IMR-90 (cell line): ENCODE results near the gene NKX2-8. TPM values are rescaled to one million over a fixed set of nuclear protein-coding genes. Genes with fewer than 3 reads are reported as not detected.

Experiments used
- ATAC-seq: fragments of 200-7000 bp; cut with Tn5 transposase; 2 replicates; pipeline ENCODE4 v1.9.1; 2020; ENCODE audit warnings: low read depth, mild to moderate bottlenecking, moderate library complexity
- BruUV-seq: library from RNA; stranded (reverse); fragments of 400-500 nt; replicated peaks from 2 replicates; lab custom pipeline; 2021; lab: Mats Ljungman, UMichigan
- CTCF ChIA-PET: fragments of 300-600 bp; formaldehyde crosslinking; extraction: SDS; loops from one replicate; lab custom pipeline; 2021; ENCODE audit warnings: antibody characterized with exemption; lab: Yijun Ruan, JAX
- POLR2A ChIA-PET: fragments of 300-600 bp; sonication (Branson Sonifier 250); formaldehyde crosslinking; loops from one replicate; lab custom pipeline; 2022; ENCODE audit warnings: antibody characterized with exemption; ENCODE audit not compliant: unreplicated experiment; lab: Charles Lee
- DNase-seq: peaks from one replicate; pipeline ENCODE4 v3.0.0; 2013
- H2AFZ ChIP-seq: replicated peaks from 2 replicates; pipeline ENCODE3; 2013; ENCODE audit warnings: low read length, mild to moderate bottlenecking; ENCODE audit not compliant: poor library complexity
- H2AK5ac ChIP-seq: 2 replicates; pipeline ENCODE4 v1.6.1; 2013; ENCODE audit warnings: low read depth, low read length, inconsistent platforms
- H2AK9ac ChIP-seq: replicated peaks from 2 replicates; pipeline ENCODE3; 2013; ENCODE audit warnings: mild to moderate bottlenecking, low read depth, low read length, moderate library complexity; ENCODE audit not compliant: poor library complexity
- H2BK120ac ChIP-seq: 2 replicates; pipeline ENCODE4 v1.6.1; 2013; ENCODE audit warnings: low read depth, low read length, inconsistent platforms
- H2BK15ac ChIP-seq: 3 replicates; pipeline ENCODE4 v1.6.1; 2013; ENCODE audit warnings: low read depth, low read length, inconsistent platforms
- H2BK20ac ChIP-seq: 2 replicates; pipeline ENCODE4 v1.6.1; 2013; ENCODE audit warnings: low read depth, mild to moderate bottlenecking, inconsistent platforms, low read length, moderate library complexity
- H2BK5ac ChIP-seq: 2 replicates; pipeline ENCODE4 v1.6.1; 2013; ENCODE audit warnings: mild to moderate bottlenecking, low read depth, low read length, inconsistent platforms; ENCODE audit not compliant: poor library complexity, severe bottlenecking
- H3K14ac ChIP-seq: replicated peaks from 2 replicates; pipeline ENCODE4 v1.6.1; 2013; ENCODE audit warnings: low read depth, low read length, inconsistent platforms
- H3K18ac ChIP-seq: 2 replicates; pipeline ENCODE4 v1.6.1; 2013; ENCODE audit warnings: low read depth, low read length, control low read depth
- H3K23ac ChIP-seq: 2 replicates; pipeline ENCODE4 v1.6.1; 2013; ENCODE audit warnings: low read depth, low read length, inconsistent platforms
- H3K27ac ChIP-seq: 2 replicates; pipeline ENCODE4 v1.5.1; 2013; ENCODE audit warnings: mild to moderate bottlenecking, control low read depth, low read length; ENCODE audit not compliant: insufficient read depth
- H3K27me3 ChIP-seq: 2 replicates; pipeline ENCODE4 v1.6.1; 2013; ENCODE audit warnings: low read length; ENCODE audit not compliant: control insufficient read depth, insufficient read depth
- H3K36me3 ChIP-seq: 2 replicates; pipeline ENCODE4 v1.6.1; 2013; ENCODE audit warnings: low read length, mixed read lengths; ENCODE audit not compliant: control insufficient read depth, insufficient read depth
- H3K4ac ChIP-seq: 2 replicates; pipeline ENCODE4 v1.6.1; 2013; ENCODE audit warnings: low read depth, low read length, inconsistent platforms
- H3K4me1 ChIP-seq: 2 replicates; pipeline ENCODE4 v1.6.1; 2013; ENCODE audit warnings: low read length, mixed read lengths; ENCODE audit not compliant: control insufficient read depth, insufficient read depth
- H3K4me2 ChIP-seq: 2 replicates; pipeline ENCODE4 v1.6.1; 2013; ENCODE audit warnings: low read depth, mild to moderate bottlenecking, control low read depth, low read length, moderate library complexity
- H3K4me3 ChIP-seq: 2 replicates; pipeline ENCODE4 v1.5.1; 2013; ENCODE audit warnings: low read depth, mild to moderate bottlenecking, control low read depth, low read length, moderate library complexity; ENCODE audit not compliant: insufficient read depth
- H3K56ac ChIP-seq: 2 replicates; pipeline ENCODE4 v1.6.1; 2013; ENCODE audit warnings: low read length, inconsistent platforms; ENCODE audit not compliant: insufficient read depth; ENCODE audit errors: extremely low read depth
- H3K79me1 ChIP-seq, 2 experiments: 2 replicates each; pipeline ENCODE4 v1.6.1; 2013; ENCODE audit warnings: low read length in 2 of 2, inconsistent platforms in 1 of 2, low read depth in 1 of 2
- H3K9ac ChIP-seq: 2 replicates; pipeline ENCODE4 v1.6.1; 2013; ENCODE audit warnings: low read depth, low read length, control low read depth
- H3K9me1 ChIP-seq: 2 replicates; pipeline ENCODE4 v1.6.1; 2013; ENCODE audit warnings: low read length, inconsistent platforms; ENCODE audit not compliant: insufficient read depth
- H3K9me3 ChIP-seq: 2 replicates; pipeline ENCODE4 v1.6.1; 2013; ENCODE audit warnings: low read length; ENCODE audit not compliant: control insufficient read depth, insufficient read depth
- H4K20me1 ChIP-seq: 2 replicates; pipeline ENCODE4 v1.6.1; 2013; ENCODE audit warnings: low read length, inconsistent platforms; ENCODE audit not compliant: insufficient read depth
- H4K5ac ChIP-seq: 2 replicates; pipeline ENCODE4 v1.6.1; 2013; ENCODE audit warnings: mild to moderate bottlenecking, low read depth, low read length, control low read depth
- H4K8ac ChIP-seq, 2 experiments: 2 replicates each; pipeline ENCODE4 v1.6.1; 2013; ENCODE audit warnings: low read depth in 2 of 2, low read length in 2 of 2, control low read depth in 1 of 2, inconsistent platforms in 1 of 2
- H4K91ac ChIP-seq: 2 replicates; pipeline ENCODE4 v1.6.1; 2013; ENCODE audit warnings: low read depth, low read length, inconsistent platforms; ENCODE audit not compliant: insufficient read depth
- BHLHE40 ChIP-seq: fragments of 150-350 bp; IDR thresholded peaks from 2 replicates; pipeline ENCODE4 v1.6.1; 2016; ENCODE audit warnings: mild to moderate bottlenecking, low read depth, low read length
- CEBPB ChIP-seq: IDR thresholded peaks from 2 replicates; pipeline ENCODE4 v1.6.1; 2012; ENCODE audit warnings: low read depth, low read length, improper control_type of control experiment
- CHD1 ChIP-seq: IDR thresholded peaks from 2 replicates; pipeline ENCODE4 v1.6.1; 2012; ENCODE audit warnings: low read depth, low read length, improper control_type of control experiment
- FOS ChIP-seq: fragments of 150-350 bp; IDR thresholded peaks from 2 replicates; pipeline ENCODE4 v1.6.1; 2016; ENCODE audit warnings: low read depth, low read length
- MAFK ChIP-seq: IDR thresholded peaks from 2 replicates; pipeline ENCODE4 v1.6.1; 2012; ENCODE audit warnings: low read depth, low read length, improper control_type of control experiment
- MAZ ChIP-seq: IDR thresholded peaks from 2 replicates; pipeline ENCODE4 v1.6.1; 2012; ENCODE audit warnings: low read depth, mild to moderate bottlenecking, low read length, improper control_type of control experiment, moderate library complexity, borderline replicate concordance
- NFE2L2 ChIP-seq: fragments of 150-350 bp; IDR thresholded peaks from 2 replicates; pipeline ENCODE4 v1.6.1; 2016; ENCODE audit warnings: low read depth, mild to moderate bottlenecking, low read length
- POLR2A ChIP-seq: IDR thresholded peaks from 2 replicates; pipeline ENCODE4 v1.6.1; 2012; ENCODE audit warnings: mild to moderate bottlenecking, low read depth, low read length
- RCOR1 ChIP-seq: IDR thresholded peaks from 2 replicates; pipeline ENCODE4 v1.6.1; 2012; ENCODE audit warnings: mild to moderate bottlenecking, low read length, improper control_type of control experiment; ENCODE audit not compliant: insufficient replicate concordance
- RFX5 ChIP-seq: IDR thresholded peaks from 2 replicates; pipeline ENCODE4 v1.8.0; 2012; ENCODE audit warnings: low read depth, mild to moderate bottlenecking, low read length, moderate library complexity
- SMC3 ChIP-seq: fragments of 150-350 bp; IDR thresholded peaks from 2 replicates; pipeline ENCODE4 v1.6.1; 2016; ENCODE audit warnings: low read depth, mild to moderate bottlenecking, antibody characterized with exemption, low read length, moderate library complexity
- WGBS, 2 experiments: methylation state at CpG; one replicate each; pipeline versions ENCODE4 v1.1.5 to v1.1.7; 2013; ENCODE audit warnings: missing lambda C conversion rate in 2 of 2; ENCODE audit not compliant: insufficient read length in 1 of 2; ENCODE audit errors: extremely low coverage in 2 of 2; 5-methylcytosine and 5-hydroxymethylcytosine counted together
- dilution Hi-C: fragments of 300-500 bp; cut with HindIII; formaldehyde crosslinking; loops from one replicate; pipeline ENCODE4 v1.14.3; 2018; ENCODE audit warnings: low sequenced_read_pairs; ENCODE audit not compliant: unreplicated experiment
- in situ Hi-C: fragments of 300-500 bp; cut with MboI; formaldehyde crosslinking; loops from 3 replicates; pipeline ENCODE4 v1.14.3; 2019; ENCODE audit warnings: low sequenced_read_pairs, inconsistent platforms, mixed read lengths
- intact Hi-C: fragments of 100-400 bp; cut with micrococcal nuclease; formaldehyde crosslinking; loops from 2 replicates; pipeline ENCODE4 v1.10.0; 2022
- polyA plus RNA-seq, 3 experiments: library from polyadenylated mRNA; depleted of rRNA; stranded (reverse); fragments of >200 nt; gene quantifications; 2 replicates each; pipeline ENCODE4 v1.2.3, GENCODE V29; 2012; ENCODE audit warnings: low replicate concordance in 1 of 3
- total RNA-seq: library from RNA; depleted of rRNA; stranded (reverse); fragments of >200 nt; gene quantifications from 2 replicates; pipeline ENCODE4 v1.2.3, GENCODE V29; 2012
- TF ChIP-seq, protein P1 (sequence below): fragments of 150-350 bp; IDR thresholded peaks from 2 replicates; pipeline ENCODE4 v1.6.1; 2017; ENCODE audit warnings: mild to moderate bottlenecking, antibody characterized with exemption, low read length, low read depth
- TF ChIP-seq, protein P2 (sequence below): fragments of 150-350 bp; IDR thresholded peaks from 2 replicates; pipeline ENCODE4 v1.6.1; 2016; ENCODE audit warnings: low read depth, mild to moderate bottlenecking, low read length, moderate library complexity, borderline replicate concordance

Gene NKX2-8
- total and polyA plus RNA-seq, 2 of the 4 experiments (the other 2 are of a cell fraction), result not detected

DNA sequence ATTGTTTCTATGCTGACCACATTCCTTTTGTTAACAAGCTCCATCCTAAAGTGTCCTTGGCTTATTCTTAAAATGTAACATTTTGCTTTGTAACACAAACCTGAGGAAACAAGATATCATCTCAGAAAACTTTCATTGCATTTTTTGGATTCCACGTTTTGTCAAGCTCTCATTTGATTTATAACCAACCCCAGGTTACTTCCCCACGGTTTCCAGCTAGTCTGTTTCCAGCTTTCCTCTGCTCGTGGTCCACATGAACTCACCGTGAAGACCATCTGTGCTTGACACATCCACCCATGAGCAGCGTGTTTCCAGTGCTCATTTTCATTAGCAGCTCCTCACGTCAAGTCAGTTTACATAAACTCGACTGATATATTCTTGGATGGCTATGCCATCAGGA lies 6.4 kb upstream of the NKX2-8 start:
- 0% methylated on average over 2 of the region's 7 CpGs; no CpG with 5 or more reads in 1 of the 2 experiments for WGBS, 2 experiments
- intact Hi-C loops, result no loop called here
- no peak overlapping the region for H2BK5ac ChIP-seq
- H3K14ac ChIP-seq, result no peak overlapping the region
- H3K79me1 ChIP-seq, result no peaks in the 10 kb centered on the region
- H3K56ac ChIP-seq, result no peak overlapping the region
- no TSS peak for BruUV-seq
- no peaks in the 10 kb centered on the region for H3K36me3 ChIP-seq
- CTCF ChIA-PET, result interaction anchor here (0.7 kb wide), 1 partner anchor 31 kb away, joined by 3 read pairs; no protein-coding TSS in a partner anchor
- no peaks in the 10 kb centered on the region for H3K4me1 ChIP-seq
- TF ChIP-seq, protein P1, sequence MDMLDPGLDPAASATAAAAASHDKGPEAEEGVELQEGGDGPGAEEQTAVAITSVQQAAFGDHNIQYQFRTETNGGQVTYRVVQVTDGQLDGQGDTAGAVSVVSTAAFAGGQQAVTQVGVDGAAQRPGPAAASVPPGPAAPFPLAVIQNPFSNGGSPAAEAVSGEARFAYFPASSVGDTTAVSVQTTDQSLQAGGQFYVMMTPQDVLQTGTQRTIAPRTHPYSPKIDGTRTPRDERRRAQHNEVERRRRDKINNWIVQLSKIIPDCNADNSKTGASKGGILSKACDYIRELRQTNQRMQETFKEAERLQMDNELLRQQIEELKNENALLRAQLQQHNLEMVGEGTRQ, result no peak
- TF ChIP-seq NFE2L2, result no peak
- TF ChIP-seq RCOR1, result no peak
- TF ChIP-seq FOS, result no peak
- no peak for TF ChIP-seq POLR2A
- TF ChIP-seq MAFK, result no peak
- TF ChIP-seq SMC3, result no peak
- no peak for TF ChIP-seq CHD1
- no peak for TF ChIP-seq BHLHE40
- no peak for TF ChIP-seq CEBPB
- no peak for TF ChIP-seq MAZ
- TF ChIP-seq, protein P2, sequence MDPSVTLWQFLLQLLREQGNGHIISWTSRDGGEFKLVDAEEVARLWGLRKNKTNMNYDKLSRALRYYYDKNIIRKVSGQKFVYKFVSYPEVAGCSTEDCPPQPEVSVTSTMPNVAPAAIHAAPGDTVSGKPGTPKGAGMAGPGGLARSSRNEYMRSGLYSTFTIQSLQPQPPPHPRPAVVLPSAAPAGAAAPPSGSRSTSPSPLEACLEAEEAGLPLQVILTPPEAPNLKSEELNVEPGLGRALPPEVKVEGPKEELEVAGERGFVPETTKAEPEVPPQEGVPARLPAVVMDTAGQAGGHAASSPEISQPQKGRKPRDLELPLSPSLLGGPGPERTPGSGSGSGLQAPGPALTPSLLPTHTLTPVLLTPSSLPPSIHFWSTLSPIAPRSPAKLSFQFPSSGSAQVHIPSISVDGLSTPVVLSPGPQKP, result no peak
- TF ChIP-seq RFX5, result no peak
- ATAC-seq (no peak), DNase-seq (no peak)
- H2AK9ac ChIP-seq, result no peak overlapping the region
- no peak overlapping the region for H3K27ac ChIP-seq
- no peak overlapping the region for H2BK15ac ChIP-seq
- dilution Hi-C loops, result no loop called here
- H2AK5ac ChIP-seq, result no peak overlapping the region
- no peak overlapping the region for H3K18ac ChIP-seq
- in situ Hi-C loops, result no loop called here
- H3K4me2 ChIP-seq, result no peak overlapping the region
- H2BK120ac ChIP-seq, result no peak overlapping the region
- H4K8ac ChIP-seq, result no peak overlapping the region
- H2BK20ac ChIP-seq, result no peak overlapping the region
- no peak overlapping the region for H3K4me3 ChIP-seq
- POLR2A ChIA-PET, result no interaction called here
- H2AFZ ChIP-seq, result no peak overlapping the region
- no peaks in the 10 kb centered on the region for H3K9me1 ChIP-seq
- no peak overlapping the region for H4K5ac ChIP-seq
- no peak overlapping the region for H3K23ac ChIP-seq
- H4K91ac ChIP-seq, result no peak overlapping the region
- H3K9me3 ChIP-seq, result no peaks in the 10 kb centered on the region
- no peak overlapping the region for H3K9ac ChIP-seq
- no peaks in the 10 kb centered on the region for H4K20me1 ChIP-seq
- peaks cover 29% of the 10 kb centered on the region for H3K27me3 ChIP-seq
- H3K4ac ChIP-seq, result no peak overlapping the region
